H1 (cell line): ENCODE data around the gene UNC79. TPM values are rescaled to one million over a fixed set of nuclear protein-coding genes. Genes with fewer than 3 reads are reported as not detected.

Experiments
- ASH2L ChIP-seq: fragments of 200-600, 300-600 bp; sonication (generic); IDR thresholded peaks from one replicate; pipeline ENCODE4 v1.7.1; 2017; ENCODE audit warnings: low read length
- FOSL1 ChIP-seq: IDR thresholded peaks from 2 replicates; pipeline ENCODE4 v1.6.1; 2011; ENCODE audit warnings: mild to moderate bottlenecking, low read depth, low read length, moderate library complexity; ENCODE audit not compliant: insufficient read depth
- PHF8 ChIP-seq: fragments of 200-600 bp; sonication (generic); conservative IDR thresholded peaks from 2 replicates; pipeline ENCODE4 v1.7.1; 2012; ENCODE audit warnings: low read depth, mild to moderate bottlenecking, inconsistent platforms, low read length, moderate library complexity
- RAD21 ChIP-seq, 2 experiments: IDR thresholded peaks in 1 of 2; conservative IDR thresholded peaks in 1 of 2; 2 replicates each; pipeline ENCODE4 v1.6.1; 2011; ENCODE audit warnings: low read depth in 2 of 2, low read length in 2 of 2, improper control_type of control experiment in 1 of 2, inconsistent platforms in 1 of 2, mild to moderate bottlenecking in 1 of 2, moderate library complexity in 1 of 2
- RBBP5 ChIP-seq: IDR thresholded peaks from 2 replicates; pipeline ENCODE4 v1.7.1; 2012; ENCODE audit warnings: low read depth, mild to moderate bottlenecking, inconsistent platforms, low read length, moderate library complexity, borderline replicate concordance
- SIN3A ChIP-seq, 2 experiments: IDR thresholded peaks in 1 of 2; conservative IDR thresholded peaks in 1 of 2; 2 replicates each; pipeline ENCODE4 v1.6.1; 2011 to 2012; ENCODE audit warnings: low read length in 2 of 2, improper control_type of control experiment in 1 of 2, low read depth in 1 of 2, mild to moderate bottlenecking in 1 of 2
- TAF1 ChIP-seq: IDR thresholded peaks from 2 replicates; pipeline ENCODE4 v1.6.1; 2011; ENCODE audit warnings: mild to moderate bottlenecking, low read depth, low read length
- polyA plus RNA-seq, 7 experiments: library from polyadenylated mRNA; depleted of rRNA in 3 of 7; stranded (reverse) in 5 of 7; unstranded in 2 of 7; fragments of >200 nt in 5 of 7; fragments of 200-250 nt in 2 of 7; gene quantifications; 1 replicate in 5 of 7; 2 replicates in 1 of 7; 4 replicates in 1 of 7; pipeline versions ENCODE4 v1.2.1 to v1.2.3, GENCODE V29; 2011 to 2013; ENCODE audit warnings: missing spikeins in 2 of 7, mixed read lengths in 2 of 7
- total RNA-seq: library from RNA; stranded (reverse); fragmentation: NEBNext Ultra II Directional; extraction: Animal tissue kit (Norgen Biotek cat#: 25700); gene quantifications from 2 replicates; pipeline ENCODE4 v1.2.1, GENCODE V29; 2021
- TF ChIP-seq, protein P1 (sequence below): IDR thresholded peaks from 2 replicates; pipeline ENCODE4 v1.6.1; 2011; ENCODE audit warnings: low read depth, mild to moderate bottlenecking, low read length; ENCODE audit not compliant: insufficient read depth

The UNC79 gene
- total and polyA plus RNA-seq, 2 of the 8 experiments (the other 6 are each of a cell fraction or from before 2014, with no cell fraction given), result 1.8 to 2.3 TPM

DNA sequence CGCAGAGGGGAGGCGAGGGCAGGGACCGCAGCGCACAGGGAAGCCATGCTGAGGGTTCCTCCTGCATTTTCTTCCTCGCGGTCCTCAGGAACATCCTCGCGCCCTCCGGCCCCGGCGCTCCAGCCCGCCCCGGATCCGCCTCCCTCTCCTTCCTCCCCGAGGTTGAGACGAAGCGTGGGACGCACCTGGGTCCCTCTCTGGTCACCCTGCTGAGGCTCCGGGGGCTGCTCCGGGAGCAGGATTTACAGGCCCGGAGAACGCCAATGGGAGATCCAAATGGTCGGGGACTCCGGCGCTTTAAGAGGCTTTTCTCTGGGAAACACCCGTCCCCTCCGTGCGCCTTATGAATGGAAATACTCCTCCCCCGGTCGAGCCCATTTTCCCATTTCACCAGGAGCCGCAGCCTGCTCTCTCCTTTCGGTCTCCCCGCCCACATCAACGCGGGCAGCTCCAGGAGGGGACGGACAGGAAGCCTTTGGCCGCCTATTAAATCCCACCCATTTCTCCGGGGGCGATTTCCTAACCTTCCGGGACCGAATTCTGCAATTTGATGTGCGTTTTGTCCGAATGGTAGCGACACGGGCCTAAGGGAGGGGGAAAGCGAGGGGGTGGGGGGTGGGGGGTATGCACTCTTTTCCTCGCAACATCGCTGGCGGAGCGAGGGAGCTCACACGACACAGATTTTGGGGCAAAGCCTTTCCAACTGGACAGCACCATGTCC is at the start of gene UNC79 (continued):
- TF ChIP-seq PHF8 (peak; percentile 52; the same call in 1 of the 2 replicates), RAD21 (IDR thresholded peaks at IDR 0.05 in 1 of 2, conservative IDR thresholded peaks at IDR 0.05 in 1 of 2; ENCODE audit: low read depth in 2 of 2, low read length in 2 of 2) (no peak; a peak in 1 of 4 replicates), FOSL1 (no peak), RBBP5 (0 out of 2 replicates have a peak, but pooled peaks have one; percentile 8), TAF1 (peak; percentile 67), ASH2L (peak; percentile 40), SIN3A (conservative IDR thresholded peaks at IDR 0.05 in 1 of 2, IDR thresholded peaks at IDR 0.05 in 1 of 2; ENCODE audit: low read depth in 1 of 2, low read length in 2 of 2) (no peak)
- TF ChIP-seq, protein P1, sequence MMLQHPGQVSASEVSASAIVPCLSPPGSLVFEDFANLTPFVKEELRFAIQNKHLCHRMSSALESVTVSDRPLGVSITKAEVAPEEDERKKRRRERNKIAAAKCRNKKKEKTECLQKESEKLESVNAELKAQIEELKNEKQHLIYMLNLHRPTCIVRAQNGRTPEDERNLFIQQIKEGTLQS, result no peak
